Lung (tissue), 12 donors: Measurements from ENCODE around the gene MRRF. TPM values are rescaled to one million over a fixed set of nuclear protein-coding genes. Genes with fewer than 3 reads are reported as not detected.

ENCODE experiments used
- ATAC-seq: fragments of 200-7000 bp; cut with Tn5 transposase; one replicate; pipeline ENCODE4 v1.9.1; 2020; ENCODE audit warnings: moderate number of reproducible peaks; ENCODE audit not compliant: insufficient read depth, low FRiP score
- DNase-seq, 3 donors: peaks; one replicate each; pipeline ENCODE4 v3.0.0-alpha.2; 2013 to 2017
- H3K27ac ChIP-seq, 2 donors: one replicate each; pipeline ENCODE4 v1.5.1; 2013; ENCODE audit warnings: mild to moderate bottlenecking in 2 of 2, moderate library complexity in 2 of 2, control low read depth in 1 of 2, inconsistent platforms in 1 of 2, low read depth in 1 of 2, low read length in 1 of 2
- H3K27me3 ChIP-seq, 3 donors: one replicate each; pipeline ENCODE4 v1.5.1; 2013; ENCODE audit warnings: low read length in 2 of 3; ENCODE audit not compliant: control insufficient read depth in 3 of 3, insufficient read depth in 3 of 3
- H3K36me3 ChIP-seq, 4 donors: one replicate each; pipeline ENCODE4 v1.5.1; 2013; ENCODE audit warnings: low read length in 4 of 4, mild to moderate bottlenecking in 1 of 4, moderate library complexity in 1 of 4; ENCODE audit not compliant: control insufficient read depth in 4 of 4, insufficient read depth in 4 of 4
- H3K4me1 ChIP-seq, 5 donors: one replicate each; pipeline ENCODE4 v1.5.1; 2013; ENCODE audit warnings: low read length in 5 of 5, mild to moderate bottlenecking in 2 of 5, moderate library complexity in 1 of 5; ENCODE audit not compliant: control insufficient read depth in 5 of 5, insufficient read depth in 5 of 5
- H3K4me3 ChIP-seq: one replicate; pipeline ENCODE4 v1.5.1; 2013; ENCODE audit warnings: mild to moderate bottlenecking, control low read depth, moderate library complexity
- H3K9ac ChIP-seq, 2 donors: one replicate each; pipeline ENCODE4 v1.5.1; 2013; ENCODE audit warnings: low read length in 2 of 2, control low read depth in 1 of 2; ENCODE audit not compliant: insufficient read depth in 1 of 2
- H3K9me3 ChIP-seq, 4 donors: one replicate each; pipeline ENCODE4 v1.5.1; 2013; ENCODE audit warnings: low read length in 3 of 4, mild to moderate bottlenecking in 1 of 4, moderate library complexity in 1 of 4; ENCODE audit not compliant: control insufficient read depth in 4 of 4, insufficient read depth in 3 of 4
- CTCF ChIP-seq: IDR thresholded peaks from 2 replicates; pipeline ENCODE4 v1.5.1; 2012; ENCODE audit warnings: mild to moderate bottlenecking; ENCODE audit errors: control extremely low read depth, extremely low read depth
- WGBS, 2 donors: extraction: QIAGEN DNeasy Blood & Tissue Kit; methylation state at CpG; one replicate each; pipeline ENCODE4 v1.1.7; 2013; 5-methylcytosine and 5-hydroxymethylcytosine counted together
- polyA plus RNA-seq, 2 donors: library from polyadenylated mRNA; stranded (reverse); fragments of 200-250 nt; gene quantifications; one replicate each; pipeline ENCODE4 v1.2.1, GENCODE V29; 2013
- total RNA-seq, 2 donors: library from RNA; depleted of rRNA in 1 of 2; stranded (reverse); fragments of >200 nt in 1 of 2; gene quantifications; one replicate each; pipeline ENCODE4 v1.2.1, GENCODE V29; 2014 to 2021
- donor health status: control.
- donor health status: control.
- donor health status: Bipolar disorder and iron deficiency.
- donor health status: healthy.
- donor health status: DM: yes; HTN: yes; CAD: no.

MRRF gene
- total and polyA plus RNA-seq, 4 donors = 22.3 to 43.9 (median 31.1) TPM

- Histone ChIP-seq H3K27ac (no peak overlapping the region), H3K27me3 (no peaks in the 10 kb centered on the region), H3K4me1 (no peaks in the 10 kb centered on the region), H3K9me3 (no peaks in the 10 kb centered on the region), H3K36me3 (peaks cover 9 to 30% (median 12%) of the 10 kb centered on the region in 4 donors), H3K4me3 (no peak overlapping the region), H3K9ac (no peak overlapping the region)
- ATAC-seq (no peak), DNase-seq (no peak)
- 54 to 87% methylated on average over 3 of the region's 3 CpGs for WGBS, 2 donors
- TF ChIP-seq CTCF = no peak
Observed at GRCh38 chr9:122297512-122297911, 32.8 kb downstream of the MRRF start.

GRCh38 chr9:122302237-122303093 is 37.8 kb downstream of the MRRF start:
- H3K4me3 ChIP-seq = no peak overlapping the region
- peaks cover 9 to 24% (median 19%) of the 10 kb centered on the region in 4 donors for H3K36me3 ChIP-seq
- no peak overlapping the region for H3K27ac ChIP-seq
- DNase-seq = no peak
- WGBS, 2 donors = 94 to 96% methylated on average over 5 of the region's 5 CpGs
- no peaks in the 10 kb centered on the region for H3K27me3 ChIP-seq
- H3K9ac ChIP-seq = no peak overlapping the region
- no peak for ATAC-seq
- peaks cover 0 to 3% (median 0%) of the 10 kb centered on the region in 5 donors for H3K4me1 ChIP-seq
- TF ChIP-seq CTCF = no peak
- no peaks in the 10 kb centered on the region for H3K9me3 ChIP-seq

GRCh38 chr9:122307061-122307460 is 42.4 kb downstream of the MRRF start:
- peak overlapping the region; percentile 17 to 64 for H3K27ac ChIP-seq
- H3K9ac ChIP-seq = no peak overlapping the region
- H3K27me3 ChIP-seq = no peaks in the 10 kb centered on the region
- DNase-seq (peak in 1 of 3 donors; percentile 15), ATAC-seq (peak; percentile 34)
- no peak for TF ChIP-seq CTCF
- WGBS, 2 donors = 66 to 84% methylated on average over 5 of the region's 5 CpGs
- H3K4me1 ChIP-seq = peaks cover 0 to 6% (median 0%) of the 10 kb centered on the region in 5 donors
- no peaks in the 10 kb centered on the region for H3K9me3 ChIP-seq
- H3K4me3 ChIP-seq = no peak overlapping the region
- H3K36me3 ChIP-seq = peaks cover 14 to 34% (median 20%) of the 10 kb centered on the region in 4 donors
